Lung (tissue), 12 donors: ENCODE results near the gene TMEM60. TPM values are rescaled to one million over a fixed set of nuclear protein-coding genes. Genes with fewer than 3 reads are reported as not detected.

Experiments
- ATAC-seq: fragments of 200-7000 bp; cut with Tn5 transposase; one replicate; pipeline ENCODE4 v1.9.1; 2020; ENCODE audit warnings: moderate number of reproducible peaks; ENCODE audit not compliant: insufficient read depth, low FRiP score
- DNase-seq, 3 donors: peaks; one replicate each; pipeline ENCODE4 v3.0.0-alpha.2; 2013 to 2017
- H3K27ac ChIP-seq, 2 donors: one replicate each; pipeline ENCODE4 v1.5.1; 2013; ENCODE audit warnings: mild to moderate bottlenecking in 2 of 2, moderate library complexity in 2 of 2, control low read depth in 1 of 2, inconsistent platforms in 1 of 2, low read depth in 1 of 2, low read length in 1 of 2
- H3K27me3 ChIP-seq, 3 donors: one replicate each; pipeline ENCODE4 v1.5.1; 2013; ENCODE audit warnings: low read length in 2 of 3; ENCODE audit not compliant: control insufficient read depth in 3 of 3, insufficient read depth in 3 of 3
- H3K36me3 ChIP-seq, 4 donors: one replicate each; pipeline ENCODE4 v1.5.1; 2013; ENCODE audit warnings: low read length in 4 of 4, mild to moderate bottlenecking in 1 of 4, moderate library complexity in 1 of 4; ENCODE audit not compliant: control insufficient read depth in 4 of 4, insufficient read depth in 4 of 4
- H3K4me1 ChIP-seq, 5 donors: one replicate each; pipeline ENCODE4 v1.5.1; 2013; ENCODE audit warnings: low read length in 5 of 5, mild to moderate bottlenecking in 2 of 5, moderate library complexity in 1 of 5; ENCODE audit not compliant: control insufficient read depth in 5 of 5, insufficient read depth in 5 of 5
- H3K4me3 ChIP-seq: one replicate; pipeline ENCODE4 v1.5.1; 2013; ENCODE audit warnings: mild to moderate bottlenecking, control low read depth, moderate library complexity
- H3K9ac ChIP-seq, 2 donors: one replicate each; pipeline ENCODE4 v1.5.1; 2013; ENCODE audit warnings: low read length in 2 of 2, control low read depth in 1 of 2; ENCODE audit not compliant: insufficient read depth in 1 of 2
- H3K9me3 ChIP-seq, 4 donors: one replicate each; pipeline ENCODE4 v1.5.1; 2013; ENCODE audit warnings: low read length in 3 of 4, mild to moderate bottlenecking in 1 of 4, moderate library complexity in 1 of 4; ENCODE audit not compliant: control insufficient read depth in 4 of 4, insufficient read depth in 3 of 4
- CTCF ChIP-seq: IDR thresholded peaks from 2 replicates; pipeline ENCODE4 v1.5.1; 2012; ENCODE audit warnings: mild to moderate bottlenecking; ENCODE audit errors: control extremely low read depth, extremely low read depth
- WGBS, 2 donors: extraction: QIAGEN DNeasy Blood & Tissue Kit; methylation state at CpG; one replicate each; pipeline ENCODE4 v1.1.7; 2013; 5-methylcytosine and 5-hydroxymethylcytosine counted together
- polyA plus RNA-seq, 2 donors: library from polyadenylated mRNA; stranded (reverse); fragments of 200-250 nt; gene quantifications; one replicate each; pipeline ENCODE4 v1.2.1, GENCODE V29; 2013
- total RNA-seq, 2 donors: library from RNA; depleted of rRNA in 1 of 2; stranded (reverse); fragments of >200 nt in 1 of 2; gene quantifications; one replicate each; pipeline ENCODE4 v1.2.1, GENCODE V29; 2014 to 2021
- donor health status: control.
- donor health status: control.
- donor health status: Bipolar disorder and iron deficiency.
- donor health status: healthy.
- donor health status: DM: yes; HTN: yes; CAD: no.

Gene TMEM60
- total and polyA plus RNA-seq, 4 donors: 12.2 to 46.4 (median 19.6) TPM

GRCh38 chr7:77771901-77772300 is 26.3 kb downstream of the TMEM60 start:
- H3K27ac ChIP-seq: no peak overlapping the region
- TF ChIP-seq CTCF: no peak
- no peak overlapping the region for H3K9ac ChIP-seq
- no peaks in the 10 kb centered on the region for H3K27me3 ChIP-seq
- H3K4me1 ChIP-seq: no peaks in the 10 kb centered on the region
- H3K9me3 ChIP-seq: peaks cover 0 to 2% (median 0%) of the 10 kb centered on the region in 4 donors
- H3K36me3 ChIP-seq: peaks cover 5 to 20% (median 10%) of the 10 kb centered on the region in 4 donors
- ATAC-seq (no peak), DNase-seq (no peak)
- no peak overlapping the region for H3K4me3 ChIP-seq

- ATAC-seq (no peak), DNase-seq (no peak)
- no peak overlapping the region for H3K4me3 ChIP-seq
- TF ChIP-seq CTCF: no peak
- H3K36me3 ChIP-seq: peaks cover 5 to 17% (median 7%) of the 10 kb centered on the region in 4 donors
- H3K9ac ChIP-seq: no peak overlapping the region
- H3K27ac ChIP-seq: no peak overlapping the region
- no peaks in the 10 kb centered on the region for H3K27me3 ChIP-seq
- no peaks in the 10 kb centered on the region for H3K9me3 ChIP-seq
- WGBS, 2 donors: 85 to 90% methylated on average over 8 of the region's 8 CpGs
- peaks cover 0 to 2% (median 0%) of the 10 kb centered on the region in 5 donors for H3K4me1 ChIP-seq
Measured at GRCh38 chr7:77770316-77770715, 27.9 kb downstream of the TMEM60 start.

- no peak for ATAC-seq
Measured at GRCh38 chr7:77766801-77767605, 31.2 kb downstream of the TMEM60 start.

More at GRCh38 chr7:77766801-77767605, 31.2 kb downstream of the TMEM60 start:
- peaks cover 0 to 9% (median 5%) of the 10 kb centered on the region in 4 donors for H3K36me3 ChIP-seq
- H3K27ac ChIP-seq: no peak overlapping the region
- WGBS, 2 donors: 88 to 91% methylated on average over 6 of the region's 6 CpGs
- no peak overlapping the region for H3K4me3 ChIP-seq
- no peaks in the 10 kb centered on the region for H3K27me3 ChIP-seq
- DNase-seq: no peak
- no peak for TF ChIP-seq CTCF
- H3K9ac ChIP-seq: no peak overlapping the region
- H3K4me1 ChIP-seq: peaks cover 0 to 6% (median 0%) of the 10 kb centered on the region in 5 donors
- no peaks in the 10 kb centered on the region for H3K9me3 ChIP-seq
